Stomach (tissue), 4 donors: ENCODE measurements around the gene STK11.

Experiments
- EP300 ChIP-seq: sonication (generic); formaldehyde crosslinking; IDR thresholded peaks from one replicate; pipeline ENCODE4 v1.6.1; 2017; ENCODE audit warnings: antibody characterized with exemption
- POLR2A ChIP-seq, 4 donors: fragments of 450-650 bp; IDR thresholded peaks; one replicate each; pipeline ENCODE4 v1.6.1; 2016; ENCODE audit warnings: antibody characterized with exemption in 4 of 4, control low read depth in 2 of 4, mild to moderate bottlenecking in 1 of 4, moderate library complexity in 1 of 4
- POLR2AphosphoS5 ChIP-seq, 3 donors: sonication (generic); formaldehyde crosslinking; IDR thresholded peaks; one replicate each; pipeline ENCODE4 v1.6.1; 2016; ENCODE audit warnings: antibody characterized with exemption in 3 of 3
- TF ChIP-seq, protein P1 (sequence below), 7 experiments: fragments of 450-650 bp in 4 of 7; fragments of 200-600 bp in 3 of 7; sonication (generic) in 3 of 7; IDR thresholded peaks; one replicate each; pipeline ENCODE4 v1.5.1; 2016 to 2019; ENCODE audit warnings: antibody characterized with exemption in 7 of 7, control low read depth in 2 of 7, mild to moderate bottlenecking in 1 of 7

DNA sequence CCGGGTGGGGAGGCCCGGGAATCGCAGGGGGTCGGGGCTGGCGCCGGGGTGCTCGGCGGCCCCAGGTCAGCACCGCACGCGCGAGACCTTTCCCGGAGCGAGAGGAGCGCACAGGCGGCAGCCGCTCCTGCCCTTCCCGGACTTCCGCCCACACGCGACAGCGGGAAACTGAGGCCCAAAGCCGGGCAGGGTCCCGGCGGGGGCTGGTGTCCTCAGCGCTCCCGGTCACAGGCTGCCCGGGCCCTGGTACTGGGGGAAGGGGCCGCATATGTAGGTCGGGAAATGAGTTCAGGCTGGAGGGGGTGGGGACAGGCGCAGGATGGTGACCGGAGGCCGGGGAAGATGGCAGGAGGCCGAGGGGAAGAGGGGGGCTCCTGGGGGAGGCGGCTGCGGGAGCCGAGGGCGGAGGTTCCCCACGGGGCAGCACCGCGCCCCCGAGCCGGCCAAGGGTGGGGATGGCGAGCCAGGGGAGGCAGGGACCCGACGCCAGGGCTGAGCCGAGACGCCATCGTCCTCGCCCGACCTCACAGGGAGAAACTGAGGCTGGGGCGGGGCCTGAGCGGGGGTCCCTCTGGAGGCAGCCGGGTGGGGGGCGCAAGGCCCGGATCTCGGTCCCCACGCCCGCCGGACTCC, 31.6 kb downstream of the STK11 start:
- TF ChIP-seq, protein P1, sequence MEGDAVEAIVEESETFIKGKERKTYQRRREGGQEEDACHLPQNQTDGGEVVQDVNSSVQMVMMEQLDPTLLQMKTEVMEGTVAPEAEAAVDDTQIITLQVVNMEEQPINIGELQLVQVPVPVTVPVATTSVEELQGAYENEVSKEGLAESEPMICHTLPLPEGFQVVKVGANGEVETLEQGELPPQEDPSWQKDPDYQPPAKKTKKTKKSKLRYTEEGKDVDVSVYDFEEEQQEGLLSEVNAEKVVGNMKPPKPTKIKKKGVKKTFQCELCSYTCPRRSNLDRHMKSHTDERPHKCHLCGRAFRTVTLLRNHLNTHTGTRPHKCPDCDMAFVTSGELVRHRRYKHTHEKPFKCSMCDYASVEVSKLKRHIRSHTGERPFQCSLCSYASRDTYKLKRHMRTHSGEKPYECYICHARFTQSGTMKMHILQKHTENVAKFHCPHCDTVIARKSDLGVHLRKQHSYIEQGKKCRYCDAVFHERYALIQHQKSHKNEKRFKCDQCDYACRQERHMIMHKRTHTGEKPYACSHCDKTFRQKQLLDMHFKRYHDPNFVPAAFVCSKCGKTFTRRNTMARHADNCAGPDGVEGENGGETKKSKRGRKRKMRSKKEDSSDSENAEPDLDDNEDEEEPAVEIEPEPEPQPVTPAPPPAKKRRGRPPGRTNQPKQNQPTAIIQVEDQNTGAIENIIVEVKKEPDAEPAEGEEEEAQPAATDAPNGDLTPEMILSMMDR (IDR thresholded peaks at IDR 0.05), result no peak
- no peak for TF ChIP-seq POLR2AphosphoS5 (IDR thresholded peaks at IDR 0.05)
- no peak for TF ChIP-seq POLR2A (IDR thresholded peaks at IDR 0.05)
- no peak for TF ChIP-seq EP300
